Measurements from ENCODE around the gene PIK3R6. TPM values are rescaled to one million over a fixed set of nuclear protein-coding genes. Genes with fewer than 3 reads are reported as not detected.
A peak's percentile ranks its signal among the peaks of the same experiment; 100 is the strongest.
"Not testable (repeated sequence)": the region's sequence is repeated elsewhere in the genome, so short reads cannot be mapped to it uniquely, and the experiment has no call there.

Gene PIK3R6
- polyA plus RNA-seq, 6 donors from 2014 or later = 0.18 to 0.30 TPM; not detected in 4

DNA sequence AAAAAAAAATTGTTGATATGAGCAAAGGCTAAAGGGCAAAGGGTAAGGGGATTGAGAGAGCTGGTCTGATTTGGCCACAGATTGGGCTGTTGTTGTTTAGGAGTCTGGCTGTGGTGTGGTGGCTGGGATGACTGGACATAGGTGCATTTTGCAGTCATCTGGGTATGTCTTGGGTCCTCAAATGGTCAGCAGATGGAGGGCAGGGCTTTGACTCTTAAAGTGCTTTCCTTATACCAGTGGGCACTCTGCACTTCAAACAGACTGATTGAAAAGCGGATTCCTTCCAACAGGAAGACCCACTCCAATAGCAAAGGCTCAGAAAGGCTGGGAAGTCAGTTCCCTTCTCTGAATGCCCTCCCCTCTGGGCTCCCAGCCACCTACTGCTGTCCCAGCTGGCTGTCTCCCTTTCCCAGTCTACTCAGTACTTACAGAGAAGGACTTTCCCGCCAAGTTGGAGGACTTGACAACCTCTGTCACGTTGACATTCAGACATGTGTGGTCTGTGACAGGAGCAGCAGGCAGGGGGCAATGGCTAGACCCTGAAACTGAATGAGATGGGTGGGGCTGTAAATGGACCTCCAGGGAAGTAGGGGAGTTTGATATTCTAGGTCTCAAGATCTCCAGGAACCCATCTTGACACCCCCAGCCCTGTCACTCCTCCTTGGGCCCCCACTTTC lies 48.7 kb downstream of the PIK3R6 start:
- peaks cover 10 to 40% (median 16%) of the 10 kb centered on the region in 3 donors for H3K27me3 Mint-ChIP-seq
- peak overlapping the region in 2 of 6 donors; percentile 78 to 79 for H3K27ac Mint-ChIP-seq
- peaks cover 0 to 3% (median under 1%) of the 10 kb centered on the region in 7 donors for H3K9me3 Mint-ChIP-seq
- DNase-seq (no peak), ATAC-seq (ENCODE audit: low read depth in 2 of 2) (no peak)
- H3K36me3 Mint-ChIP-seq = no peaks in the 10 kb centered on the region
- no peaks in the 10 kb centered on the region for H3K4me1 Mint-ChIP-seq
- H3K4me3 Mint-ChIP-seq = no peak overlapping the region

DNA sequence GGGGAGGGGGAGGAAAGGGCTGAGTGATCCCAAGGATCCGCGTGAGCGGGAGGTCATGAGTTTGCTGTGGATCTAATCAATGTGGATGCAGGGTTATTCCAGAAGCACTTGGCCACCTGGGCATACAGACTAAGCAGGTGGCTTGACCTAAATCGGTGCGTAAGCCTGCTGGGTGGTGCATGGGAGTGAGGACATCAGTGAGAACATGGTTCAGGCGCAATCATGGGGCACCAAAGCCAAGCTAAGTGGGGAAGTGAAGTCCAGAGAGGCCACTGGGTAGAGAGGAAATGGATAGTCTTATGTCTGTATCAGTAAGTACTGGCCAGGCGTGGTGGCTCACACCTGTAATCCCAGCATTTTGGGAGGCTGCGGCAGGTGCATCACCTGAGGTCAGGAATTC lies 49.4 kb downstream of the PIK3R6 start:
- no peak for DNase-seq
- Mint-ChIP-seq H3K36me3 (peaks cover 0 to 7% of the 10 kb centered on the region in 2 donors), H3K27me3 (peaks cover 13 to 39% (median 22%) of the 10 kb centered on the region in 3 donors), H3K9me3 (peaks cover 0 to 8% (median 4%) of the 10 kb centered on the region in 7 donors), H3K27ac (peak overlapping the region in 1 of 6 donors; percentile 57), H3K4me1 (no peaks in the 10 kb centered on the region), H3K4me3 (no peak overlapping the region)
- ATAC-seq (ENCODE audit: low read depth in 2 of 2) = no peak

GRCh38 chr17:8806926-8807550 lies 60.4 kb downstream of the PIK3R6 start:
- DNase-seq (peak; percentile 71), ATAC-seq (ENCODE audit: low read depth in 2 of 2) (peak; percentile 90)
- Mint-ChIP-seq H3K4me3 (peak overlapping the region; percentile 8 to 91 (median 80)), H3K9me3 (peaks cover 14 to 30% (median 22%) of the 10 kb centered on the region in 7 donors), H3K27me3 (peaks cover 0 to 7% (median 5%) of the 10 kb centered on the region in 3 donors), H3K27ac (peak overlapping the region; percentile 94 to 99 (median 98)), H3K36me3 (peaks cover 13 to 29% of the 10 kb centered on the region in 2 donors), H3K4me1 (peaks cover 38 to 57% (median 51%) of the 10 kb centered on the region in 3 donors)

GRCh38 chr17:8806253-8806925 lies 61.1 kb downstream of the PIK3R6 start:
- ATAC-seq (ENCODE audit: low read depth in 2 of 2) = peak; percentile 25 to 27

GRCh38 chr17:8805396-8805795 lies 62.1 kb downstream of the PIK3R6 start:
- H3K27me3 Mint-ChIP-seq; ATAC-seq (ENCODE audit: low read depth in 2 of 2); DNase-seq: not testable (repeated sequence)
- peak overlapping the region in 5 of 8 donors; percentile 5 to 91 (median 79) for H3K4me3 Mint-ChIP-seq
- peak overlapping the region; percentile 94 to 99 (median 98) for H3K27ac Mint-ChIP-seq
- peaks cover 11 to 22% (median 14%) of the 10 kb centered on the region in 7 donors for H3K9me3 Mint-ChIP-seq
- peaks cover 5 to 22% of the 10 kb centered on the region in 2 donors for H3K36me3 Mint-ChIP-seq
- H3K4me1 Mint-ChIP-seq = peaks cover 38 to 57% (median 51%) of the 10 kb centered on the region in 3 donors

More at GRCh38 chr17:8806253-8806925, 61.1 kb downstream of the PIK3R6 start:
- peak; percentile 32 for DNase-seq
- H3K4me3 Mint-ChIP-seq = peak overlapping the region; percentile 8 to 91 (median 78)
- peaks cover 13 to 24% (median 16%) of the 10 kb centered on the region in 7 donors for H3K9me3 Mint-ChIP-seq
- H3K4me1 Mint-ChIP-seq = peaks cover 38 to 57% (median 51%) of the 10 kb centered on the region in 3 donors
- H3K27me3 Mint-ChIP-seq = peaks cover 0 to under 1% (median 0%) of the 10 kb centered on the region in 3 donors
- peaks cover 6 to 23% of the 10 kb centered on the region in 2 donors for H3K36me3 Mint-ChIP-seq
- peak overlapping the region; percentile 94 to 99 (median 98) for H3K27ac Mint-ChIP-seq

DNA sequence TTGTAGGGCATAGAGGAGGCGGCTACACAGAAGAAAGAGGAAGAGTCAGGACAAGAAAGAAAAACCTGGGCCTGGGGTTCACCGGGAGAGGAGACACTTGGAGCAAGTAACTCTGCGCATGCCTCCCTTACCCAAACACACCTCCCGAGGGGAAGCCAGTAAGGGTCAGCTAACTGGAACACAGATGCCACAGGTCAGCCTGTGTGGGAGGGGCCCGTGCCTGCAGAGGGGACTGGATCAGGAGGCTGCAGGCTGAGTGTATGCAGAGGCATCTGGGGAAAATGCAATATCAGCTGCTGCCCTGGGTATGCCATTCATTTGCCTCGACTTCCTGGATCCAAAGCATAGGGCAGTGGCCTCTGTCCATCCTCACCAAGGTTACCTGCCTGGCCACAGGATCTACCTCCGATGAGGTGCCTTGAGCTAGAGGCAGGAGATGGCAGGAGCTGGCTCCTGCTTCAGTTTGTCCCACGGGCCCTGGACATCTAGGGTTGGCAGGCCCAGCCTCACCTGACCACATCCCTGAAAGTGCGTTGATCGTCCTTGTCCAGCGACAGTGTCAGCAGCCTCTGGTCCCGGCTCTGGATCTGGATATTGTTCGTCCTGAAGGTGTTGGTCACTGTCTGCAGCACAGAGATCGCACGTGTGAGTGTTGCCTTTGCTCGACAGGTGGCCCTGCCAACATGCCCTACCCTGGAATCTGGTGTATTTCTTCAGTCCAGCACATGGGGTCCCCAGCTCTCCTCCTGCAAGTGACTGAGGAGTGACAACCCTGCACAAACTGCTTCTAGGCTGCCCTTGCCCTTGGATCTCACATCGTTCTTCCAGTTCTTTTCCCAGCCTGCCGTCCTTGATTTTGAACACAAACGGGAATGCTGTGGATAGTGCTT lies 63.7 kb downstream of the PIK3R6 start:
- no peak for ATAC-seq (ENCODE audit: low read depth in 2 of 2)
- H3K4me1 Mint-ChIP-seq = peaks cover 38 to 62% (median 51%) of the 10 kb centered on the region in 3 donors
- peaks cover 5 to 15% (median 12%) of the 10 kb centered on the region in 7 donors for H3K9me3 Mint-ChIP-seq
- H3K27me3 Mint-ChIP-seq = no peaks in the 10 kb centered on the region
- peak overlapping the region in 4 of 6 donors; percentile 38 to 99 (median 65) for H3K27ac Mint-ChIP-seq
- no peak for DNase-seq
- H3K4me3 Mint-ChIP-seq = no peak overlapping the region
- H3K36me3 Mint-ChIP-seq = peaks cover 5 to 21% of the 10 kb centered on the region in 2 donors

- Mint-ChIP-seq H3K36me3 (no peaks in the 10 kb centered on the region), H3K4me3 (peak overlapping the region in 1 of 8 donors; percentile 25), H3K27ac (no peak overlapping the region), H3K9me3 (no peaks in the 10 kb centered on the region), H3K4me1 (peaks cover 17 to 40% (median 26%) of the 10 kb centered on the region in 3 donors), H3K27me3 (no peaks in the 10 kb centered on the region)
- ATAC-seq (ENCODE audit: low read depth in 2 of 2) (no peak), DNase-seq (no peak)
Observed at GRCh38 chr17:8801135-8801840, 66.2 kb downstream of the PIK3R6 start.

GRCh38 chr17:8800656-8801055 lies 66.8 kb downstream of the PIK3R6 start:
- Mint-ChIP-seq H3K36me3 (no peaks in the 10 kb centered on the region), H3K4me1 (peaks cover 11 to 34% (median 20%) of the 10 kb centered on the region in 3 donors), H3K27me3 (no peaks in the 10 kb centered on the region), H3K27ac (no peak overlapping the region), H3K4me3 (no peak overlapping the region), H3K9me3 (no peaks in the 10 kb centered on the region)
- DNase-seq (no peak), ATAC-seq (ENCODE audit: low read depth in 2 of 2) (no peak)

DNA sequence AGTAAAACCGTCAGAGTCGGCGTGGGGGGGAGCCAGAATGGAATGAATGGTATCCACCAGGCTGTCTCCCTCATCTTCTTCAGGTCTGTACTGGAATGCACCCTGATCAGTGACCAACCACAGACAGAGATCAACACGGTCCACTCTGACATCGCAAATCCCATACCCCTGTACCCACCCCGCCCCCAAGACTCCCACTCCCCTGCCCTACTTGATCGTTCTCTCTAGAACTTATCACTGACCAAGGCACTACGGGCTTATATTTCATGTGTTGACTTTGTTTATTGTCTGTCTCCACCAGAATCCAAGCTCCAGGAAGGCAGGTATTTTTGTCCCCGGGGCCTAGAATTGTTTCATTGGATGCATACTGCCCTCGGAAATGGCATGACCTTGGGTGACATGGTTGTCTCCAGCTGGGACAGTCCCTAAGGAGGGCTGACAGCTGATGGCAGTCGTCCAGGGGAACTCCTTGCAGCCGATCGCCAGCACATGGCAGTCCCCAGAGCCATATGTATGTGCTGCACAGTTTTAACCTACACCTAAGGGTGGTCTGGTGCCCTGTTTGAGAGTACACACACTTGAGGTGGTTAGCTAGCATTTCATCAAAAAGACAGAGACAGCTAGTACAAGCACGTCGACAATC lies 67.8 kb downstream of the PIK3R6 start:
- no peak for ATAC-seq (ENCODE audit: low read depth in 2 of 2)
- Mint-ChIP-seq H3K4me1 (peaks cover 10 to 31% (median 15%) of the 10 kb centered on the region in 3 donors), H3K27me3 (no peaks in the 10 kb centered on the region), H3K4me3 (no peak overlapping the region), H3K27ac (peak overlapping the region in 3 of 6 donors; percentile 24 to 65 (median 54)), H3K9me3 (no peaks in the 10 kb centered on the region), H3K36me3 (no peaks in the 10 kb centered on the region)
- no peak for DNase-seq

DNA sequence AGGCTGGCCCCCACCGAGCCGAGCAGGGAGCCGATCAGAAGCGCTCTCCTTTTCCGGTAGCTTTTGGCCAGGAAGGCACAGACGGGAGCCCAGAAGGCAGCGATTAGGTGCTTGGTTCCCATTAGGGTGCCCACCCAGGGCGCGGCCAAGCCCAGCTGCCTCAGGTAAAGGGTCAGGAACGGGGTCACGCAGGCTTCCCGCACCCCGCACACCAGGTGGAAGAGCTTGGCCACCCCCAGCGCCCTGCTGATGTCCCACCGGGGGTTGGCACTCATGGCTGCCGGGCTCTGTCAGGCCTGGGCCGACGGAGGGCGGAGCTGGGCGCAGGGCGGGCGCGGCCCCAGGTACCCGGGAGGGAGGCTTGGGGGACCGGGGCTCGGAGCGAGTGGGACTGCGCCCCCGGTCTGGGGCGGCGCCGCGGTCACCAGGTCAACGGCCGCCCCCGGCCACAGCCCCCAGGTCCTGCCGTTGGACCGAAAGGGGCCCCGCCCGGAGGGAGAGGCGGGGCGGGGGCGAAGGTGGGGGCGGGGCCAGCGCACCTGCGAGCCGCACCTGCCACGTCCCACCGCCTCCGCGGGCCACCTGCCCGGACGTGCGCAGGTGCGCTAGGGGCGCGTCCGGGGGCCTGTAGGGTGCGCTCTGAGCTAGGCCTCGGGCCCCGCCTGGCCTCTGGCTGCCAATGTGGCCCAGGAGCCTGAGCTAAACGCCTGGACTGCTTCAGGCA lies 68.5 kb downstream of the PIK3R6 start, which contains the start of gene MFSD6L:
MFSD6L (minus strand) TSS at position 520 of the 724 bp plus-strand sequence; CDS start at position 275, 245 bp downstream.
- ATAC-seq (ENCODE audit: low read depth in 2 of 2) = peak; percentile 89 to 96

More for the DNA sequence above, 68.5 kb downstream of the PIK3R6 start, which contains the start of gene MFSD6L:
- H3K9me3 Mint-ChIP-seq = no peaks in the 10 kb centered on the region
- H3K36me3 Mint-ChIP-seq = no peaks in the 10 kb centered on the region
- H3K4me3 Mint-ChIP-seq = peak within 1 kb of the TSS in 4 of 8 donors; percentile 25 to 39 (median 34)
- H3K27me3 Mint-ChIP-seq = no peaks in the 10 kb centered on the region
- peak; percentile 40 for DNase-seq
- H3K27ac Mint-ChIP-seq = peak within 1 kb of the TSS in 4 of 6 donors; percentile 24 to 65 (median 46)
- H3K4me1 Mint-ChIP-seq = peaks cover 10 to 29% (median 15%) of the 10 kb centered on the region in 3 donors

Data from naive B cell (primary cell).